DND-41 (cell line): ENCODE results near the gene MSI2.

ENCODE experiments used
- ATAC-seq: fragments of 200-7000 bp; cut with Tn5 transposase; 3 replicates; pipeline ENCODE4 v1.9.1; 2021; ENCODE audit warnings: low read depth; ENCODE audit not compliant: insufficient read depth
- DNase-seq: peaks from one replicate; pipeline ENCODE4 v3.0.0-alpha.2; 2020
- H2AFZ ChIP-seq: 2 replicates; pipeline ENCODE4 v1.6.0; 2012; ENCODE audit warnings: low read depth, low read length
- H3K27ac ChIP-seq: 2 replicates; pipeline ENCODE4 v1.5.1; 2012; ENCODE audit warnings: low read length, inconsistent platforms
- H3K27me3 ChIP-seq: fragments of 200-600 bp; sonication (generic); 2 replicates; pipeline ENCODE4 v1.6.0; 2012; ENCODE audit warnings: low read length, mild to moderate bottlenecking, inconsistent platforms; ENCODE audit not compliant: insufficient read depth, poor library complexity
- H3K36me3 ChIP-seq: 2 replicates; pipeline ENCODE4 v1.5.1; 2012; ENCODE audit warnings: low read length, inconsistent platforms; ENCODE audit not compliant: insufficient read depth
- H3K4me1 ChIP-seq: 2 replicates; pipeline ENCODE4 v1.5.1; 2012; ENCODE audit warnings: mild to moderate bottlenecking, low read length; ENCODE audit not compliant: insufficient read depth
- H3K4me2 ChIP-seq: 2 replicates; pipeline ENCODE4 v1.6.0; 2012; ENCODE audit warnings: mild to moderate bottlenecking, moderate library complexity, low read length, inconsistent platforms; ENCODE audit not compliant: insufficient read depth
- H3K4me3 ChIP-seq, 2 experiments: fragments of 200-600 bp in 1 of 2; shearing (Covaris generic) in 1 of 2; 2 replicates each; pipeline ENCODE4 v1.5.1; 2012 to 2016; ENCODE audit warnings: inconsistent platforms in 2 of 2, low read length in 2 of 2, mild to moderate bottlenecking in 2 of 2, low read depth in 1 of 2, moderate library complexity in 1 of 2
- H3K79me2 ChIP-seq: 2 replicates; pipeline ENCODE4 v1.6.0; 2012; ENCODE audit warnings: low read length, inconsistent platforms; ENCODE audit not compliant: insufficient read depth
- H3K9ac ChIP-seq: 2 replicates; pipeline ENCODE4 v1.6.0; 2012; ENCODE audit warnings: low read depth, mild to moderate bottlenecking, inconsistent platforms, low read length, moderate library complexity
- H3K9me3 ChIP-seq: 2 replicates; pipeline ENCODE4 v1.5.1; 2012; ENCODE audit warnings: low read length, moderate library complexity, mild to moderate bottlenecking, inconsistent platforms; ENCODE audit not compliant: insufficient read depth, severe bottlenecking
- H4K20me1 ChIP-seq: 2 replicates; pipeline ENCODE4 v1.6.0; 2012; ENCODE audit warnings: low read length; ENCODE audit not compliant: insufficient read depth
- EZH2 ChIP-seq: IDR thresholded peaks from 3 replicates; pipeline ENCODE4 v1.6.1; 2012; ENCODE audit warnings: borderline replicate concordance, low read depth, mild to moderate bottlenecking, moderate library complexity, low read length, inconsistent platforms; ENCODE audit not compliant: severe bottlenecking
- TF ChIP-seq, protein P1 (sequence below): IDR thresholded peaks from 2 replicates; pipeline ENCODE4 v1.5.1; 2012; ENCODE audit warnings: borderline replicate concordance, low read length, moderate library complexity, mild to moderate bottlenecking; ENCODE audit not compliant: poor library complexity, severe bottlenecking; ENCODE audit errors: extremely low read depth

Gene MSI2

DNA sequence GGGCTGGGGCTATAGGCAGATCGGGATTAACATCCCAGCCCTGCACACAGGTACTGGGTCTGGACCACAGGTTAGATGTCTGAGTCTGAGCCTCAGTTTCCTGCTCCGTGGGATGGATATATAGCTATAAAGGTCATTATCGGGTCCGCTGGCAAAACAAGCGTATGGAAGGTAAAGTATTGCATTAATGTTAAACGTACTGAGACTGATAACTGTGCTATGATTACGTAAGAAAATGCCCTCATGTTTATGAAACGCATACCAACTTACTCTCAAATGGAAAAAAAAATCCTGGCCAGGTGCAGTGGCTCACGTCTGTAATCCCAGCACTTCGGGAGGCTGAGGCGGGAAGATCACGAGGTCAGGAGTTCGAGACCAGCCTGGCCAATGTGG, 353.6 kb downstream of the MSI2 start:
- Histone ChIP-seq H3K9ac (no peak overlapping the region), H4K20me1 (peaks cover 2% of the 10 kb centered on the region; the same call in 1 of the 2 replicates), H2AFZ (no peak overlapping the region), H3K27ac (peak overlapping the region; percentile 98), H3K36me3 (peaks cover 81% of the 10 kb centered on the region), H3K4me2 (no peak overlapping the region), H3K4me3 (no peak overlapping the region), H3K9me3 (no peaks in the 10 kb centered on the region), H3K79me2 (peaks cover 74% of the 10 kb centered on the region), H3K27me3 (no peaks in the 10 kb centered on the region), H3K4me1 (peaks cover 30% of the 10 kb centered on the region)
- ATAC-seq (no peak), DNase-seq (no peak)
- TF ChIP-seq EZH2: no peak
- TF ChIP-seq, protein P1, sequence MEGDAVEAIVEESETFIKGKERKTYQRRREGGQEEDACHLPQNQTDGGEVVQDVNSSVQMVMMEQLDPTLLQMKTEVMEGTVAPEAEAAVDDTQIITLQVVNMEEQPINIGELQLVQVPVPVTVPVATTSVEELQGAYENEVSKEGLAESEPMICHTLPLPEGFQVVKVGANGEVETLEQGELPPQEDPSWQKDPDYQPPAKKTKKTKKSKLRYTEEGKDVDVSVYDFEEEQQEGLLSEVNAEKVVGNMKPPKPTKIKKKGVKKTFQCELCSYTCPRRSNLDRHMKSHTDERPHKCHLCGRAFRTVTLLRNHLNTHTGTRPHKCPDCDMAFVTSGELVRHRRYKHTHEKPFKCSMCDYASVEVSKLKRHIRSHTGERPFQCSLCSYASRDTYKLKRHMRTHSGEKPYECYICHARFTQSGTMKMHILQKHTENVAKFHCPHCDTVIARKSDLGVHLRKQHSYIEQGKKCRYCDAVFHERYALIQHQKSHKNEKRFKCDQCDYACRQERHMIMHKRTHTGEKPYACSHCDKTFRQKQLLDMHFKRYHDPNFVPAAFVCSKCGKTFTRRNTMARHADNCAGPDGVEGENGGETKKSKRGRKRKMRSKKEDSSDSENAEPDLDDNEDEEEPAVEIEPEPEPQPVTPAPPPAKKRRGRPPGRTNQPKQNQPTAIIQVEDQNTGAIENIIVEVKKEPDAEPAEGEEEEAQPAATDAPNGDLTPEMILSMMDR: no peak

DNA sequence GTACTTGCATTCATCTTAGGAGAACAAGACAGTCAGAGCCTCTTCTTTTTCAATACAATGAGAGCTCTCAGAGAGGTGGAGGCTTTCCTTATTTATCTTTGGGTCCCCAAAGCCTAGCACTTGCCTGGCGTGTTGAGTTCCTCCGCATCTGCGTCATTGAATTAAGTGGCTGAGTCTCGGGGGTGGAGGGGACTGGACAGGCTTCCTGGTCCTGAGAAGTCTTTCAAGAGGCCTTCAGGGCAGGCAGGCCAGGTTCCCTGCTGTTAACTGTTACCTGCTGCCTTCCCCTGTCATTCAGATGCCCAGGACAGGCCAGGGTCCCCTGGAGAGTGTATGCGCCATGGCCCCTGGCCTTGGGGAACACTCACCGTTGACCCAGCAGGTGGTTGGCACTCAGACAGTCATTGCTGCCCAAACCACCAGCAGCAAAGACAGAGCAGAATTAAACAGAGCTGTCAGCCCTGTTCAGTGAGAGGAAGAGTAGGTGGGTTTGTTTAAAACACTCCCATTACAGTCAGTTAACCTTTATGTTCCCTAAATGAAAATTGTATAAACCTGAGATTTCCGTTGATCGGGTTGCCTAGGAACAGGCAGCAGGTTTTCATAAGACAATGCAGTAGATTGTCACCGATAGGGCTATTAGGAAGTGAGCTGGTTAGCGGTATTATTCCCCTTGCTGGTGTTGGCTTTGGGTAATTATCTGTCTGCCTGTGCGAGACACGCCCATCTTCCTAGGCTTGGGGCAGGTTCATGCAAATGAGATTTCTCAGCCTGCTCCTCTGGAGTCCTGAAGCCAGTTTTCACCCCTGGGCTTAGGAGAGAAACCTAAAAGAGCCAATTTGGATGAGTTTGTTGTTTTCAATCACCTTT, 356.1 kb downstream of the MSI2 start:
- no peak for DNase-seq
- Histone ChIP-seq H4K20me1 (peaks cover 2% of the 10 kb centered on the region; the same call in 1 of the 2 replicates), H3K9ac (no peak overlapping the region), H2AFZ (no peak overlapping the region), H3K4me2 (no peak overlapping the region), H3K36me3 (peaks cover 90% of the 10 kb centered on the region), H3K9me3 (no peaks in the 10 kb centered on the region), H3K27me3 (no peaks in the 10 kb centered on the region), H3K79me2 (peaks cover 78% of the 10 kb centered on the region), H3K4me1 (0 out of 2 replicates have a peak, but pooled peaks cover 4% of the 10 kb centered on the region), H3K4me3 (no peak overlapping the region), H3K27ac (peak overlapping the region; percentile 62)
- TF ChIP-seq, protein P1: no peak
- no peak for TF ChIP-seq EZH2
- ATAC-seq: no peak; the same call in 2 of the 3 replicates

DNA sequence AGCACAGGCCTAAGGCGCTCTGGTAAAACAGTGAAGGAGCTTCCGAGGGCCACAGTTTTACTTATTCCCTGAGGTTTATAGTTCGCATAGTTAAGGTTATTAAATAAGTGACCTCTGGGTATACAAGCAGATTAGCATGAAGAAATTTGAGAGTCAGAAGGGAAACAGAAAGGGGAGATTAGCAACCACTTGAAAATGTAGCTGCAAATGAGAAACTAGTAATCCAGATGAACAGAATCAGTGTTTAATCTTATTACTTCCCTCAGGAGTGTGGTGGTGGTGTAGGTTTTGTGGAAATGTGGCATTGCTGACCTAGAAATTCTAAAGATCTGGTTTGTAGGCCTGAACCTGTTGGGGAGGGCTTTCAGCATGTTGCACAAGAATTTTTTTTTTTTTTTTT, 358.4 kb downstream of the MSI2 start:
- DNase-seq: no peak
- no peak overlapping the region for H2AFZ ChIP-seq
- H3K9me3 ChIP-seq: no peaks in the 10 kb centered on the region
- H3K4me2 ChIP-seq: no peak overlapping the region
- H3K4me3 ChIP-seq: no peak overlapping the region
- peak overlapping the region; percentile 3; the same call in 1 of the 2 replicates for H3K27ac ChIP-seq
- TF ChIP-seq EZH2: no peak
- H3K9ac ChIP-seq: no peak overlapping the region
- ATAC-seq: no peak
- no peaks in the 10 kb centered on the region for H3K27me3 ChIP-seq
- H4K20me1 ChIP-seq: no peaks in the 10 kb centered on the region
- peaks cover 87% of the 10 kb centered on the region for H3K36me3 ChIP-seq
- H3K79me2 ChIP-seq: peaks cover 72% of the 10 kb centered on the region
- no peaks in the 10 kb centered on the region for H3K4me1 ChIP-seq
